Ammon's horn (tissue), 1 donor: Measurements from ENCODE around the gene MKRN2OS.

Source experiments
- DNase-seq: peaks from one replicate; pipeline ENCODE4 v3.0.0-alpha.2; 2016; ENCODE audit warnings: low spot score

MKRN2OS gene

DNA sequence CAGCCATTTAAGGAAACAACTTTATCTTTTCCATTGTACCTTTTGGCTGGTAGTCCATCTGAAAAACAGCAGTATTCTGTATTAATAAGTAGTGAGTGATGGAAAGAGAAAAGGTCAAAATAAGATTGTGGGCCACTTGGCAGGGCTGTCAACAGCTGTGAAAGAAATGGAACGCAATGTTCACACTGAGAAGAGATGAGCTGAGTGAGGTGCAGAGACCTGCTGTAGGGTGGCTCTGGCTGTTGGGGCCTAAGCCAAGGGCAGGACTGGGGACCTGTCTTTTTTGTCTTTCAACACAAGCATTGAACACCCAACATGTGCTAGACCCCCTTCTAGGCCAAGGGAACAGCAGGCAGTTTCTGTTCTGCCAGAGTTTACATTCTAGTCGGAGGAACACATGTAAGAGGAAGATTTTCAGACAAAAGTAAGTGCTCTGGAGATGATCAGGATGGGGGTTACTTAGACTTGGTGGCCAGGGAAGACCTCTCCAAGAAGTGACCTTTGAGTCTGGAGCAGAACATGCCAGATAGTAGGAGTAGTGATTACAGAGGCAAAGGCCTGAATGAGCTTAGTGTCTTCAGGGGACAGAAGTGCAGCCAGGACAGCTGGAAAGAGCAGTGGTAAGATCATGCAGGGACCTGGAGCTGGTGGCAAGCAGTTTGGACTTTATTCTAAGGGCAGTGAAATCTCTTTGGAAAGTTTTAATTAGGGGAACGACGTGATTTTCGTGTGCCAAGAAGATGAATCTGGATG, 31.4 kb downstream of the MKRN2OS start:
- DNase-seq, result no peak

- no peak for DNase-seq
These were observed 32.7 kb downstream of the MKRN2OS start for GRCh38 chr3:12512534-12513118.

DNA sequence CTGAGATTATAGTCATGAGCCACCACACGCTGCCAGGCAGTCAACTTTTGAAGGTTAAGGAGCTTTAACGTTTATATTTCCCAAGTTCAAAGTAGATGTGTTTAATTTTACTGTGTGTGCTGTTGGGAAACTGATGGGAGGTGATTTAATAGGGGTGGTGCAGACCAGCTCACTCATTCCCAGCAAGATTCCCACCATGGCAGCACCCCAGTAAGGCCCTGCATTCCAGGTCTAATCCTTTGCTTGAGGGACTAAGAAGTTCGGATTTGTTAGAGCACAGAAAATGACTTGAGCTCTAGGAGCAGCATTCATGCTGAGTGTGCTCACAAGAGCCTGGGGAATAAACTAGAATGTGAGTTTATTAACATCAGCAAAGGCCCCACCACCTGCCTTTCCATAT, 35.8 kb downstream of the MKRN2OS start:
- no peak for DNase-seq

- DNase-seq, result no peak
These were observed 37.0 kb downstream of the MKRN2OS start for GRCh38 chr3:12508291-12508700.

DNA sequence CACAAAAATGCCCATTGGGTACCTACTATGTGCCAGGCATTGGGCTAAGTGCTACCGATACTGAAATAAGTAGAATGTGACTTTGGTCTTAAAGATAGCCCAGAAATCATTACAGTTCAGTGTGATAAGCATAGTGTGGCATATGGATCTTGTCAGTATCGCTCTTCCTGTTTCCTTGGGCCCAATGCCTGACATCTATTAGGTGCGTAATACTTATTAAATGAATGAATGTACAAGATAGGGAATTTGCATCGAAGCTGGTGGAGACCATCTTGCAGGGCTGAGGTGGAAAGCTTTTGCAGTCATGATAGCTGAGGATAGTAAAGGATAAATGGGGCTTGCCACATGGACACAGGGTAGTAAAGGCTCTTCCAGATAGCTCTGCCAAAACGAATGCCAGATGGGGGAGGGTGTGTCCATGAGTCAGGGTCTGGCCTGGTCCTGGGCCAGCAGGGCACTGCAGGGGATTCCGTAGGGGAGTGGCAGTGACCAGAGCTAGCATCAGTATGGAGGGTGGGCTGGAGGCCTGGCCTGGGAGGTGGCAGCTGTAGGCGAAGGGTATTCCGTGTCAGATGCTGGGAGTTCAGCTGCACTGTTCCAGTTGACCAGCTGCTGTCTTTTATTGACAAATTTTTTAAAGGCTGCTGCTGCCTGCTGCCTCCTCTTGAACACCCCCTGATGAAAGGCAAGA, 37.6 kb downstream of the MKRN2OS start:
- DNase-seq, result no peak

DNA sequence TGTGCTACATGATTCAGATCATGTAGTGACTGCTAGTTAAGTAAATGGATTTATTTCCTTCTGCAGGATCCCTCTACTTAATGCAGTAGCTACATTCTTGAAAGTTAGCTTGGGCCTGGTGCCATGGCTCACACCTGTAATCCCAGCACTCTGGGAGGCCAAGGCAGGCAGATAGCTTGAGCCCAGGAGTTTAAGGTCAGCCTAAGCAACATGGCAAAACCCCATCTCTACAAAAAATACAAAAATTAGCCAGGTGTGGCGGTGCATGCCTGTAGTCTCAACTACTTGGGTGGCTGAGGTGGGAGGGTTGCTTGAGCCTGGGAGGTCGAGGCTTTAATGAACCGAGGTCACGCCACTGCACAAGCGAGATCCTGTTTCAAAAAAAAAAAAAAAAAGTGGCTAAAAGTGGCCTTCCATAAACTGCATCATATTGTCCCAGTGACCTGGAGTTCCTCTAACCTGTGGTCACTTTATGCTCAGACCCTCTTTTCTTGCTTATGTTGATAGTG, 39.0 kb downstream of the MKRN2OS start:
- DNase-seq, result no peak

DNA sequence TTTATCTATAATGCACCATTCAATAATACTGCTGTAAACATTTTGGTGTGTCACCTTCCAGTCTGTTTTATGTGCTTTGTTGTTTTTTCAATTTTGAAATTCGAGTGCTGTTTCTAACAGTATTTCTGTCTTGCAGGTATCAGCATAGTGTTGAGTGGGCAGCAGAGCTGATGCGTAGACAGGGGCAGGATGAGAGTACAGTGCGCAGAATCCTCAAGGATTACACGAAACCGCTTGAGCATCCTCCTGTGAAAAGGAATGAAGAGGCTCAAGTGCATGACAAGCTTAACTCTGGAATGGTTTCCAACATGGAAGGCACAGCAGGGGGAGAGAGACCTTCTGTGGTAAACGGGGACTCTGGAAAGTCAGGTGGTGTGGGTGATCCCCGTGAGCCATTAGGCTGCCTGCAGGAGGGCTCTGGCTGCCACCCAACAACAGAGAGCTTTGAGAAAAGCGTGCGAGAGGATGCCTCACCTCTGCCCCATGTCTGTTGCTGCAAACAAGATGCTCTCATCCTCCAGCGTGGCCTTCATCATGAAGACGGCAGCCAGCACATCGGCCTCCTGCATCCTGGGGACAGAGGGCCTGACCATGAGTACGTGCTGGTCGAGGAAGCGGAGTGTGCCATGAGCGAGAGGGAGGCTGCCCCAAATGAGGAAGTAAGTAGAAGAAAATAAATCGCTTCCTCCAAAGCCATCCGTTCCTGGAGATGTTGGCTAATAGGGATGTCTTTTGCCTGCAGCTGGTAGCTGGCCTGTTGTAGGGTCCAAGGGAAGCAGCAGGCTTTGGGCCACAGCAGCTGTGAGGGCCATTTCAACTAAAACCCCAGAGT, 42.0 kb downstream of the MKRN2OS start:
- DNase-seq, result peak; percentile 52

DNA sequence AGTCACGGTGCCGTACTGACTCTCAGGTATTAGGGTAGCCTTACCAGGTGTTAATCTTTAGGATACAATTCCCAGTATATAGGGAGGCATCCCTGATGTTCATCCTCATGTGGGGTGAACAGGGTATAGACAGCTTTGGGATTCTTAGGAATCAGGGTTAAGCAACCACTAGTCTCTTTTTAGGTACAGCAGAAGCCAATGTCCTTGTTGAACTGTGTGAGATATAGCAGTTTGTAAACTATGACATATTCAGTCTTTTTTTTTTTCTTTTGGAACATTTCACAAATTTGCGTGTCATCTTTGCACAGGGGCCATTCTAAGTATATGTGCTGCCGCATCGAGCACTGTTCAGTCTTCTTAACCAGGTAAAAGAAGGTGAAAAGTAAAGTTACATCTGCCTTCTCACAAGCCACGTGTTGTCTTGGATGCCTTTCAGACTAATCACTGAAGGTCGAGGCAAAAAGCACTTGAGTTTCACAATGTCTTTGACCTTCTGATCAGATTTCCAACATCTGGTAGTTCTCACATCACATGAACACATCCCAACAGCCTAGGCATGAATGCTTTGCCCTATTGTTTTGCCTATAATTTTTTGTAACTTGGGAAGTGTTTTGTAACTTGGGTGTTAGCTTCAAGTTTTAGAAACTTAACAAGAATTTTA, 43.8 kb downstream of the MKRN2OS start:
- DNase-seq, result no peak

DNA sequence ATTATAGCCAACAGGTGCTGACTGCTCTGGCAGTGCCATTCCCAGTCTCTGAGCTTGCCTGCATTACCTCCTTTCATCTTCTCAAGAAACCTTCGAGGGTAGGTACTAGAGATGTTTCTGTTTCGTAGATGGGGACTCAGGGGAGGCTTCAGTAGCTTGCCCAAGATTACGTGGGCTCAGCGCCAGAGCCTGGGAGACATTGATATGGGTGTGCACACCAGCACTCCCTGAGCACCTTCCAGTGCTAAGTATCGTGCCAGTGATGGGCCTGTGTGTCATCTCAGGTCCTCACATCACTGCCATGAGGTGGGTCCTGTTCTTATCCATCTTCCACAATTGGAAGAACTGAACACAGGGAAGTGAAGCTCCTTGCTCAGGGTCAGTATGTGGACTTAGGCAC, 45.8 kb downstream of the MKRN2OS start:
- DNase-seq, result no peak

- no peak for DNase-seq
These were observed 48.9 kb downstream of the MKRN2OS start for GRCh38 chr3:12496453-12496761.

- DNase-seq, result no peak
These were observed 49.4 kb downstream of the MKRN2OS start for GRCh38 chr3:12495749-12496452.

DNA sequence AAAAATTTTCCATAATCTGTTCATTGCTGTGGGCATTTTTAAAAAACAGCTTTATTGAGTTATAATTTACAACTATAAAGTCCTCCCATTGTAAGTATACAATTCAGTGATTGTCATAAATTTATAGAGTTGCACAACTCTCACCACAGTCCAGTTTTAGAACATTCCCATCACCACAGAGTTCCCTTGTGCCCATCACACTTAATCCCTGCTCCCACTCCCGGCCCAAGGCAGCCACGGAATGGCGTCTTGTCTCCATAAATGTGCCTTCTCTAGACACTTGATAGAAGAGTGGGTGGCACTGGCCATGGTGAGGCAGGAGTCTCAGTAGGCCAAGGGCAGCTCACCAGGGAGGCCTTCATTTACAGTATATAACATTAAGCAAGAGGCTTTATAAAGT, 54.8 kb downstream of the MKRN2OS start:
- no peak for DNase-seq

GRCh38 chr3:12489832-12490231, 55.5 kb downstream of the MKRN2OS start:
- no peak for DNase-seq
